ENCODE results near the gene SORCS2. TPM values are rescaled to one million over a fixed set of nuclear protein-coding genes. Genes with fewer than 3 reads are reported as not detected.

The SORCS2 gene
- total RNA-seq, 1 experiment from 2014 or later, result not detected

DNA sequence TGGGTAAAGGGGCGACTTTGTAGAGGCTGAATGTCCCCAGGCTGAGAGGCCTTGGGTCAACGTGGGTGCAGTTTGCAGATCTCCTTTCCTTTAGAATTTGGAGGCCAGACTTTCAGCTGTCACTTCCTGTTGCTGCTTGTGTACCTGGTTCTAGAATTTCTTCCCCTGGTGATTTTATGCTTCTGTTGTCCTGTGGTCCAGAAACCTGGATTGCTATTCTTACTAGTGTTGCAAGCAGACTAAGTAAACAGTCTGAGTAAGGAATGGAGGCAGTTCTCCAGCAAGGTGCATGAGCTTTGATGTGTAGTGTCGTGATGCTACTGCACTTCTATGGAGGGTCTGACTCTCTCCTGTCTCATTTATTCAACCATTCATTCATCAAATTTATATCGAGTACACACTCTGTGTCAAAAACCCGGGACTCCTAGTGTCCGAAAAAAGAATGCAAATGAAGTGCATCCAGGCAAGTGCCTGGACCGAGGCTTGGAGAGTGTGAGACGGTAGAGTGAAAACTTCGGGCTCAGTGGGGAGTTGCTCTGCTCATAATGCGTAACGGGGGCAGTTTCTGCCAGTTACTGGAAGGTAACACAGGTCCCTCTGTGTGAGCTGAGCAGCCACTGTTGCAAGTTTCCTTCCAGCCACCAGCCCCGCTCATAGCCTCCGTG, 83.3 kb downstream of the SORCS2 start:
- CTCF ChIA-PET, result no interaction called here
- no peaks in the 10 kb centered on the region for H3K36me3 Mint-ChIP-seq (ENCODE audit: insufficient read depth, unreplicated experiment)
- BruUV-seq (replicated peaks), result no TSS peak
- no peaks in the 10 kb centered on the region for H3K9me3 Mint-ChIP-seq (ENCODE audit: low read depth, unreplicated experiment)
- intact Hi-C loops (cut with micrococcal nuclease; ENCODE audit: unreplicated experiment), result no loop called here
- H3K27me3 Mint-ChIP-seq (ENCODE audit: unreplicated experiment), result peaks cover 99% of the 10 kb centered on the region
- DNase-seq, result no peak
- TF ChIP-seq, protein P1, sequence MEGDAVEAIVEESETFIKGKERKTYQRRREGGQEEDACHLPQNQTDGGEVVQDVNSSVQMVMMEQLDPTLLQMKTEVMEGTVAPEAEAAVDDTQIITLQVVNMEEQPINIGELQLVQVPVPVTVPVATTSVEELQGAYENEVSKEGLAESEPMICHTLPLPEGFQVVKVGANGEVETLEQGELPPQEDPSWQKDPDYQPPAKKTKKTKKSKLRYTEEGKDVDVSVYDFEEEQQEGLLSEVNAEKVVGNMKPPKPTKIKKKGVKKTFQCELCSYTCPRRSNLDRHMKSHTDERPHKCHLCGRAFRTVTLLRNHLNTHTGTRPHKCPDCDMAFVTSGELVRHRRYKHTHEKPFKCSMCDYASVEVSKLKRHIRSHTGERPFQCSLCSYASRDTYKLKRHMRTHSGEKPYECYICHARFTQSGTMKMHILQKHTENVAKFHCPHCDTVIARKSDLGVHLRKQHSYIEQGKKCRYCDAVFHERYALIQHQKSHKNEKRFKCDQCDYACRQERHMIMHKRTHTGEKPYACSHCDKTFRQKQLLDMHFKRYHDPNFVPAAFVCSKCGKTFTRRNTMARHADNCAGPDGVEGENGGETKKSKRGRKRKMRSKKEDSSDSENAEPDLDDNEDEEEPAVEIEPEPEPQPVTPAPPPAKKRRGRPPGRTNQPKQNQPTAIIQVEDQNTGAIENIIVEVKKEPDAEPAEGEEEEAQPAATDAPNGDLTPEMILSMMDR (IDR thresholded peaks at IDR 0.05; ENCODE audit: unreplicated experiment), result no peak
- H3K4me1 Mint-ChIP-seq (ENCODE audit: low read depth, unreplicated experiment), result no peaks in the 10 kb centered on the region
- no peak overlapping the region for H3K4me3 Mint-ChIP-seq (ENCODE audit: low read depth, unreplicated experiment)
- H3K27ac Mint-ChIP-seq (ENCODE audit: unreplicated experiment), result no peak overlapping the region

DNA sequence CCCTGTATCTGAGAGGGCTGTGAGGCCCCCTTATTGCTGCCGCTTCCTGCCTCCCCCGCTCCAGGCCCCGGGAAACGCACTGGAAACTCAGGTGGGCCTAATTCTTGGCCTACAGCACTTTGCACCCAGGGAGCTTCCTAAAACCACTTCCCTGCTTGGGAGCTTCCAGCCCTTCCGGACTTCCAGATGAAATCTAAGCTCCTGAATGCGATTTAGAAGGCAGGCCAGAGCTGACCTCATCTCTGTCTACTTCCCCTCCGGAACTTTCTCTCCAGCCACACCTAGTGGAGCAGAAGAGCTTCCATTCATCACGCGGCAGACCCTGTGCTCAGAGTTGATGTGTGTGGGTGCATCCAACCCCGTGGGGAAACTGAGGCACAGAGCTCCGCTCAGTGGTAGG, 84.2 kb downstream of the SORCS2 start:
- H3K4me3 Mint-ChIP-seq (ENCODE audit: low read depth, unreplicated experiment), result no peak overlapping the region
- CTCF ChIA-PET, result interaction anchor here (0.6 kb wide), 1 partner anchor 18 kb away, joined by 3 read pairs; no protein-coding TSS in a partner anchor

DNA sequence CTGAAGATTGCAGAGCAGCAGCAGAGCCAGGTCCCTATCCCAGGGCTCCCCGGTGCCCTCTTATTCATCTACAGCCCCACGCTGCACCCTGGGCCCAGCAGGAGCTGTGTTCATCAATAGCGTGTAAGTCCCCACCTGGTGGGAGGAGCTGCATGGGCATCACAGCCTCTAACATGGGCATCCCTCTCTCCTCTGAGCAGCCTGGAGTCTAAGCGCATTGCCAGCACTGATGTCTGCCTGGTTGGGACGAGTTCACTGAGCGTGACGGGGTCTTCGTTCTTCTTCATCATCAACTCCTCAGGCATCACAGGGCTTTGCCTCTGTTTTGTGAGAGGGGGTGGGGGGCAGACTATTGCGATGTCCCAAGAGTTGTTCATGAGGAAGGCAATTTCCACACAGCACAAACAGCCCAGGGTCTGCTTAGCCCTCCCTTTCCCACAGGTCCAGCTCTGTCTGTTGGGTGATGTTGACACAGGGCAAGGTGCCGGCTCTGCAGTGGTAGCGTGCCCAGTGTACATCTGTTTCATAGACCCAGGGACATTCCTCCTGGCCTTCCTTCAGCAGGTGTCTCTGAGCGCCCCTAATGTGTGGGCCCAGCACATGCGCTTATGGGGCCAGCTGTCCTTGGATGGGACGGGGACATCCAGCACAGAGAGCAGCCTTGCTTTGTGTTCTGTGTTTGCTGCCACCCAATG, 85.9 kb downstream of the SORCS2 start:
- intact Hi-C loops (cut with micrococcal nuclease; ENCODE audit: unreplicated experiment), result no loop called here
- no peak for DNase-seq
- no peaks in the 10 kb centered on the region for H3K4me1 Mint-ChIP-seq (ENCODE audit: low read depth, unreplicated experiment)
- TF ChIP-seq, protein P1 (IDR thresholded peaks at IDR 0.05; ENCODE audit: unreplicated experiment), result no peak
- H3K9me3 Mint-ChIP-seq (ENCODE audit: low read depth, unreplicated experiment), result no peaks in the 10 kb centered on the region
- H3K36me3 Mint-ChIP-seq (ENCODE audit: insufficient read depth, unreplicated experiment), result no peaks in the 10 kb centered on the region
- no TSS peak for BruUV-seq (replicated peaks)
- peaks cover 98% of the 10 kb centered on the region for H3K27me3 Mint-ChIP-seq (ENCODE audit: unreplicated experiment)
- H3K27ac Mint-ChIP-seq (ENCODE audit: unreplicated experiment), result no peak overlapping the region
- no peak overlapping the region for H3K4me3 Mint-ChIP-seq (ENCODE audit: low read depth, unreplicated experiment)
- CTCF ChIA-PET, result no interaction called here

More for the DNA sequence above, 84.2 kb downstream of the SORCS2 start:
- no peaks in the 10 kb centered on the region for H3K4me1 Mint-ChIP-seq (ENCODE audit: low read depth, unreplicated experiment)
- no peaks in the 10 kb centered on the region for H3K36me3 Mint-ChIP-seq (ENCODE audit: insufficient read depth, unreplicated experiment)
- no peak for DNase-seq
- H3K27me3 Mint-ChIP-seq (ENCODE audit: unreplicated experiment), result peaks cover 98% of the 10 kb centered on the region
- H3K27ac Mint-ChIP-seq (ENCODE audit: unreplicated experiment), result no peak overlapping the region
- H3K9me3 Mint-ChIP-seq (ENCODE audit: low read depth, unreplicated experiment), result no peaks in the 10 kb centered on the region
- intact Hi-C loops (cut with micrococcal nuclease; ENCODE audit: unreplicated experiment), result no loop called here
- TF ChIP-seq, protein P1 (IDR thresholded peaks at IDR 0.05; ENCODE audit: unreplicated experiment), result no peak
- no TSS peak for BruUV-seq (replicated peaks)

DNA sequence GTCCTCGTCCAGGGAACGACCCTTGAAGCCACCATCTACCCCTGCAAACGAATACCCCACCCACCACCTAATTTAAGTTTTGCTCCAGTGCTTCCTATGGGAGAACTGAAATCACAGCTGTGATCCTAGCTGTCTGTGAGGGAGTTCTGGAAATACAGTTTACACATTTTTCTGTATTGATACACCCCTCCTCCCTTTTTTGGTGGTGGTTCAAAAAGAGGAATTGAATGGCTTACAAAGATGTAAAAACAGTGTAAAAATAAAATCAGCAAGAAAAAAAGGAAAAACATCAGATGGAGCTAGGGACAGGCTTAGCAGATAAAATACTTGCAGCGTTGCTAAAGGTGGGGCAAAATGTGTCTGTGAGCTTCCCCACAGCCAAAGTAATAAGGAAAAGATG, 86.6 kb downstream of the SORCS2 start:
- Mint-ChIP-seq H3K9me3 (ENCODE audit: low read depth, unreplicated experiment) (no peaks in the 10 kb centered on the region), H3K4me3 (ENCODE audit: low read depth, unreplicated experiment) (no peak overlapping the region), H3K27ac (ENCODE audit: unreplicated experiment) (no peak overlapping the region), H3K4me1 (ENCODE audit: low read depth, unreplicated experiment) (no peaks in the 10 kb centered on the region), H3K27me3 (ENCODE audit: unreplicated experiment) (peaks cover 98% of the 10 kb centered on the region), H3K36me3 (ENCODE audit: insufficient read depth, unreplicated experiment) (no peaks in the 10 kb centered on the region)
- TF ChIP-seq, protein P1 (IDR thresholded peaks at IDR 0.05; ENCODE audit: unreplicated experiment), result no peak
- intact Hi-C loops (cut with micrococcal nuclease; ENCODE audit: unreplicated experiment), result no loop called here
- CTCF ChIA-PET, result no interaction called here
- BruUV-seq (replicated peaks), result no TSS peak
- DNase-seq, result no peak
